Measurements from ENCODE around the gene ADD2.

GRCh38 chr2:70729647-70730046 is 38.4 kb downstream of the ADD2 start:
- no peak for TF ChIP-seq POLR2A (IDR thresholded peaks at IDR 0.05)
- no peak for TF ChIP-seq CTCF (IDR thresholded peaks at IDR 0.05)
